PC-3 (cell line): Measurements from ENCODE around the gene WNT4. TPM values are rescaled to one million over a fixed set of nuclear protein-coding genes. Genes with fewer than 3 reads are reported as not detected.

ENCODE experiments used
- ATAC-seq: fragments of 200-7000 bp; cut with Tn5 transposase; 2 replicates; pipeline ENCODE4 v1.9.1; 2020; ENCODE audit warnings: mild to moderate bottlenecking, moderate library complexity
- BruUV-seq: library from RNA; stranded (reverse); fragments of 400-500 nt; replicated peaks from 2 replicates; lab custom pipeline; 2021; lab: Mats Ljungman, UMichigan
- CTCF ChIA-PET: fragments of 300-600 bp; sonication (Branson Sonifier 250); formaldehyde crosslinking; loops from one replicate; lab custom pipeline; 2022; ENCODE audit warnings: antibody characterized with exemption; lab: Charles Lee
- POLR2A ChIA-PET: fragments of 300-600 bp; sonication (Branson Sonifier 250); formaldehyde crosslinking; loops from one replicate; lab custom pipeline; 2022; ENCODE audit warnings: antibody characterized with exemption; ENCODE audit not compliant: unreplicated experiment; lab: Charles Lee
- DNase-seq: peaks from one replicate; pipeline ENCODE4 v3.0.0-alpha.2; 2015
- H2AFZ ChIP-seq: fragments of 300-600 bp; sonication (generic); 2 replicates; pipeline ENCODE4 v1.6.0; 2016; ENCODE audit warnings: antibody characterized with exemption, low read length
- H3F3A ChIP-seq: fragments of 300-600 bp; sonication (generic); one replicate; pipeline ENCODE4 v1.6.0; 2017; ENCODE audit warnings: antibody characterized with exemption, low read length, control low read depth, mild to moderate bottlenecking; ENCODE audit not compliant: unreplicated experiment
- H3K27ac ChIP-seq: fragments of 300-600 bp; sonication (generic); 2 replicates; pipeline ENCODE4 v1.5.1; 2016; ENCODE audit warnings: mild to moderate bottlenecking, low read length
- H3K27me3 ChIP-seq: fragments of 300-600 bp; sonication (generic); 2 replicates; pipeline ENCODE4 v1.6.1; 2016; ENCODE audit warnings: low read length, mixed read lengths
- H3K36me3 ChIP-seq: fragments of 300-600 bp; sonication (generic); 2 replicates; pipeline ENCODE4 v1.6.1; 2016; ENCODE audit warnings: low read depth, mixed run types, low read length, mixed read lengths
- H3K4me1 ChIP-seq: fragments of 300-600 bp; sonication (generic); 2 replicates; pipeline ENCODE4 v1.5.1; 2016; ENCODE audit warnings: low read length; ENCODE audit not compliant: insufficient read depth
- H3K4me2 ChIP-seq: fragments of 300-600 bp; sonication (generic); 2 replicates; pipeline ENCODE4 v1.6.0; 2016; ENCODE audit warnings: low read length
- H3K4me3 ChIP-seq: fragments of 300-600 bp; sonication (generic); 2 replicates; pipeline ENCODE4 v1.5.1; 2016; ENCODE audit warnings: mild to moderate bottlenecking, low read length, mixed read lengths
- H3K79me2 ChIP-seq: fragments of 300-600 bp; sonication (generic); 2 replicates; pipeline ENCODE4 v1.6.1; 2017; ENCODE audit warnings: low read length, mixed read lengths
- H3K9ac ChIP-seq: fragments of 300-600 bp; sonication (generic); 2 replicates; pipeline ENCODE4 v1.6.0; 2016; ENCODE audit warnings: mild to moderate bottlenecking, low read length
- H3K9me2 ChIP-seq: fragments of 300-600 bp; sonication (generic); replicated peaks from 2 replicates; pipeline ENCODE4 v1.6.1; 2016; ENCODE audit warnings: mixed run types, low read length, mixed read lengths
- H3K9me3 ChIP-seq: fragments of 300-600 bp; sonication (generic); 2 replicates; pipeline ENCODE4 v1.6.1; 2016; ENCODE audit warnings: low read length, mixed read lengths
- H4K20me1 ChIP-seq: fragments of 300-600 bp; sonication (generic); 2 replicates; pipeline ENCODE4 v1.6.1; 2016; ENCODE audit warnings: low read length, mixed read lengths
- CTCF ChIP-seq: fragments of 300-600 bp; sonication (generic); conservative IDR thresholded peaks from 2 replicates; pipeline ENCODE4 v1.5.1; 2017; ENCODE audit warnings: antibody characterized with exemption, low read depth, mild to moderate bottlenecking, low read length
- EZH2 ChIP-seq: fragments of 300-600 bp; sonication (generic); IDR thresholded peaks from one replicate; pipeline ENCODE4 v1.6.1; 2017; ENCODE audit warnings: antibody characterized with exemption, mild to moderate bottlenecking, low read length; ENCODE audit not compliant: unreplicated experiment
- EZH2phosphoT487 ChIP-seq: fragments of 300-600 bp; sonication (generic); IDR thresholded peaks from 2 replicates; pipeline ENCODE4 v1.6.1; 2018; ENCODE audit warnings: mild to moderate bottlenecking, antibody characterized with exemption, low read length, borderline replicate concordance
- intact Hi-C: fragments of 100-400 bp; cut with micrococcal nuclease; formaldehyde crosslinking; loops from 2 replicates; pipeline ENCODE4 v1.9.0; 2023
- total RNA-seq: library from RNA; depleted of rRNA; stranded (reverse); fragments of >200 nt; gene quantifications from 2 replicates; pipeline ENCODE4 v1.2.3, GENCODE V29; 2014

Gene WNT4
- total RNA-seq, 1 experiment from 2014 or later = 0.51 TPM

GRCh38 chr1:22163137-22163536 lies 20.2 kb upstream of the WNT4 start:
- no TSS peak for BruUV-seq
- H3F3A ChIP-seq = no peaks in the 10 kb centered on the region
- no peak overlapping the region for H2AFZ ChIP-seq
- H3K9ac ChIP-seq = no peak overlapping the region
- no peaks in the 10 kb centered on the region for H3K4me1 ChIP-seq
- CTCF ChIA-PET = no interaction called here
- no peaks in the 10 kb centered on the region for H3K36me3 ChIP-seq
- H4K20me1 ChIP-seq = no peaks in the 10 kb centered on the region
- no peak overlapping the region for H3K4me3 ChIP-seq
- intact Hi-C loops = no loop called here
- H3K27ac ChIP-seq = no peak overlapping the region
- no peaks in the 10 kb centered on the region for H3K9me3 ChIP-seq
- ATAC-seq = no peak
- no peak overlapping the region for H3K4me2 ChIP-seq
- no peaks in the 10 kb centered on the region for H3K9me2 ChIP-seq
- DNase-seq = no peak
- TF ChIP-seq CTCF (no peak), EZH2phosphoT487 (no peak), EZH2 (no peak)
- H3K27me3 ChIP-seq = no peaks in the 10 kb centered on the region
- H3K79me2 ChIP-seq = no peaks in the 10 kb centered on the region
- POLR2A ChIA-PET = no interaction called here

DNA sequence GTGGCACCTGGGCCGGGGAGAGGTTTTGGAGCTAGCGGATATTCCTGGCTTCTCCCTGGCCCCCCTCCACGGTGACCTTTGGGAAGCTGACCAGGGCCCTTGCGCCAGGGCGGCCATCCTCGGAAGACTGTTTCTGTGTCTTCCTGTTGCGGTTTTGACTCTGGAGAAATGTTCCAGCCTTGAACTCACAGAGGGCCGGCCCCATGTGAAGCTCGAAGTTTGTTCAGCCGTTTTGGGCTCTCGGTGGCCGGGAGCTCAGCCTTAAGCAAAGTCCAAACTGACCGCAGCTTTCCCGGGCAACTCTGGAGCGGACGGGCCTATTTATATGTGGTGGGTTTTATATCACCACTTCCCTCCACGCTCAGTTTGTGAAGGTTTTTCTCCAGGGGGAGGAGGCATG lies 17.0 kb upstream of the WNT4 start:
- Histone ChIP-seq H3F3A (no peaks in the 10 kb centered on the region), H3K27me3 (no peaks in the 10 kb centered on the region), H2AFZ (no peak overlapping the region), H3K4me2 (no peak overlapping the region), H3K9me2 (no peaks in the 10 kb centered on the region), H3K4me1 (no peaks in the 10 kb centered on the region), H3K27ac (no peak overlapping the region), H3K36me3 (no peaks in the 10 kb centered on the region), H3K4me3 (no peak overlapping the region), H4K20me1 (no peaks in the 10 kb centered on the region), H3K9ac (no peak overlapping the region), H3K79me2 (no peaks in the 10 kb centered on the region), H3K9me3 (no peaks in the 10 kb centered on the region)
- ATAC-seq (no peak), DNase-seq (no peak)
- ChIA-PET CTCF (interaction anchor here (0.6 kb wide), 1 partner anchor 13 kb away, joined by 3 read pairs; no protein-coding TSS in a partner anchor), POLR2A (no interaction called here)
- BruUV-seq = no TSS peak
- TF ChIP-seq EZH2 (no peak), CTCF (no peak), EZH2phosphoT487 (no peak)
- intact Hi-C loops = no loop called here

DNA sequence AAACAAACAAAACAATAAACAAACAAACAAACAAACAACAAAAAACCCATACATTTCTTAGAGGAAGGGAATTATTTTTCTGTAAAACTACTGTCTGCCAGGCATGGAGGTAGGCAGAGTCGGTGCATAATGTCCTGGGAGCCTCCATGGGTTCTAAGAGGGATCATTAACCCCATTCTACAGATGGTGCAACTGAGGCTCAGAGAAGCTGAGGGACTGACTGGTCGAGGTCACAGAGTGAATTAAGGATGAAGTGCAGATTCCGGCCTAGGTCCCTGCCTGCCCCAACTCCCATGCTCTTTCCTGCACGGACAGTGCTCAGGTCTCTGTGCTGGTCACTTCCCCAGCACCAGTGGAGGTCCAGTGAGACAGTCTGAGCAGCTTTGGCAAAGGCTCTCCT lies 15.8 kb upstream of the WNT4 start:
- Histone ChIP-seq H3K36me3 (no peaks in the 10 kb centered on the region), H3K79me2 (no peaks in the 10 kb centered on the region), H3K27me3 (no peaks in the 10 kb centered on the region), H3K4me1 (no peaks in the 10 kb centered on the region), H3K4me3 (no peak overlapping the region), H3K4me2 (no peak overlapping the region), H3K9me2 (no peaks in the 10 kb centered on the region), H4K20me1 (no peaks in the 10 kb centered on the region), H3K9ac (no peak overlapping the region), H3K9me3 (no peaks in the 10 kb centered on the region), H3F3A (no peaks in the 10 kb centered on the region), H3K27ac (no peak overlapping the region), H2AFZ (no peak overlapping the region)
- BruUV-seq = no TSS peak
- ChIA-PET CTCF (interaction anchor here (0.5 kb wide), 1 partner anchor 53 kb away, joined by 4 read pairs; no protein-coding TSS in a partner anchor), POLR2A (no interaction called here)
- DNase-seq (no peak), ATAC-seq (no peak)
- intact Hi-C loops = no loop called here
- TF ChIP-seq EZH2 (no peak), EZH2phosphoT487 (no peak), CTCF (no peak)
